Hepatocyte (in vitro differentiated cells): ENCODE results near the gene CORO2A. TPM values are rescaled to one million over a fixed set of nuclear protein-coding genes. Genes with fewer than 3 reads are reported as not detected.
A peak's percentile ranks its signal among the peaks of the same experiment; 100 is the strongest.

Experiments
- DNase-seq: peaks from one replicate; pipeline ENCODE4 v3.0.0-alpha.2; 2016; ENCODE audit warnings: low spot score
- H2AFZ ChIP-seq: fragments of 200-600 bp; sonication (generic); 2 replicates; pipeline ENCODE4 v1.6.0; 2016; ENCODE audit warnings: antibody characterized with exemption, mild to moderate bottlenecking
- H3K27ac ChIP-seq: fragments of 200-600 bp; sonication (generic); 2 replicates; pipeline ENCODE4 v1.5.1; 2016; ENCODE audit warnings: mild to moderate bottlenecking
- H3K27me3 ChIP-seq: fragments of 200-600 bp; sonication (generic); 2 replicates; pipeline ENCODE4 v1.6.1; 2016
- H3K36me3 ChIP-seq: fragments of 200-600 bp; sonication (generic); replicated peaks from 2 replicates; pipeline ENCODE4 v1.5.1; 2016; ENCODE audit warnings: low read depth; ENCODE audit not compliant: insufficient read depth
- H3K4me1 ChIP-seq: fragments of 200-600 bp; sonication (generic); 2 replicates; pipeline ENCODE4 v1.5.1; 2016; ENCODE audit warnings: mild to moderate bottlenecking, moderate library complexity; ENCODE audit not compliant: insufficient read depth
- H3K4me2 ChIP-seq: fragments of 200-600 bp; sonication (generic); 2 replicates; pipeline ENCODE4 v1.6.0; 2016
- H3K4me3 ChIP-seq: fragments of 200-600 bp; sonication (generic); 2 replicates; pipeline ENCODE4 v1.5.1; 2016; ENCODE audit warnings: mild to moderate bottlenecking
- H3K79me2 ChIP-seq: fragments of 200-600 bp; sonication (generic); 2 replicates; pipeline ENCODE4 v1.6.0; 2017; ENCODE audit warnings: mild to moderate bottlenecking
- H3K9me2 ChIP-seq: fragments of 200-600 bp; sonication (generic); replicated peaks from 2 replicates; pipeline ENCODE4 v1.6.0; 2017; ENCODE audit warnings: mild to moderate bottlenecking; ENCODE audit not compliant: insufficient read depth
- H3K9me3 ChIP-seq: fragments of 200-600 bp; sonication (generic); 2 replicates; pipeline ENCODE4 v1.5.1; 2016; ENCODE audit warnings: low read depth, mild to moderate bottlenecking
- H4K20me1 ChIP-seq: fragments of 200-600 bp; sonication (generic); 2 replicates; pipeline ENCODE4 v1.6.0; 2016; ENCODE audit warnings: mild to moderate bottlenecking; ENCODE audit not compliant: insufficient read depth, poor library complexity, severe bottlenecking
- EZH2 ChIP-seq: fragments of 200-600 bp; sonication (generic); IDR thresholded peaks from 2 replicates; pipeline ENCODE4 v1.6.1; 2016; ENCODE audit warnings: antibody characterized with exemption, mild to moderate bottlenecking, borderline replicate concordance
- EZH2phosphoT487 ChIP-seq: fragments of 200-600 bp; sonication (generic); IDR thresholded peaks from one replicate; pipeline ENCODE4 v1.6.1; 2018; ENCODE audit warnings: antibody characterized with exemption, mild to moderate bottlenecking, low read depth, moderate library complexity; ENCODE audit not compliant: unreplicated experiment, severe bottlenecking
- WGBS: methylation state at CpG from one replicate; pipeline ENCODE4 v1.1.6; 2016; ENCODE audit warnings: low lambda C conversion rate; ENCODE audit errors: missing lambda C conversion rate; 5-methylcytosine and 5-hydroxymethylcytosine counted together
- polyA plus RNA-seq: library from polyadenylated mRNA; unstranded; fragments of >200 nt; fragmentation: Nextera tagmentation; extraction: Ambion mirVana; gene quantifications from 2 replicates; pipeline ENCODE4 v1.2.1, GENCODE V29; 2016
- total RNA-seq: library from RNA; depleted of rRNA; stranded (reverse); fragments of >200 nt; gene quantifications from 2 replicates; pipeline ENCODE4 v1.2.3, GENCODE V29; 2014
- TF ChIP-seq, protein P1 (sequence below): fragments of 200-600 bp; sonication (generic); IDR thresholded peaks from 2 replicates; pipeline ENCODE4 v1.5.1; 2016; ENCODE audit warnings: antibody characterized with exemption, mild to moderate bottlenecking; ENCODE audit not compliant: poor library complexity

The CORO2A gene
- total and polyA plus RNA-seq, 2 experiments from 2014 or later: 12.8 to 24.6 TPM

DNA sequence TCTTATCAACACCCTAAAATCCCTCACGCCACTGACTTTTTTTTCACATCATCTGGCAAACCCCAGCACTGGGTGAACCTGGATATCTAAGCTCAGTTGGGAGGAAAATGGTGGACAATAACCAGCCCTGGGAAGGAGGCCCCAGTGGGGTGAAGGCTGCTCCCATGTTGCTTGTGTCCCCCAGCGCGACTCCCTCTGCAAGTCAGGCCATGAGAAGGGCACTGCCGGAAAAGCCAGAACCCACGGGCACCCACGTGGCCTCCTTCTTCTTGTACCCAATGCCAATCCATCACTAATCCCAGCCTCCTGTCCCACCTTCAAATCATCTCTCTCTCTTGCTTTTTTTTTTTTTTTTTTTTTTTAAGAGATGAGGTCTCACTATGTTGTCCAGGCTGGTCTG is 11.4 kb downstream of the CORO2A start:
- TF ChIP-seq, protein P1, sequence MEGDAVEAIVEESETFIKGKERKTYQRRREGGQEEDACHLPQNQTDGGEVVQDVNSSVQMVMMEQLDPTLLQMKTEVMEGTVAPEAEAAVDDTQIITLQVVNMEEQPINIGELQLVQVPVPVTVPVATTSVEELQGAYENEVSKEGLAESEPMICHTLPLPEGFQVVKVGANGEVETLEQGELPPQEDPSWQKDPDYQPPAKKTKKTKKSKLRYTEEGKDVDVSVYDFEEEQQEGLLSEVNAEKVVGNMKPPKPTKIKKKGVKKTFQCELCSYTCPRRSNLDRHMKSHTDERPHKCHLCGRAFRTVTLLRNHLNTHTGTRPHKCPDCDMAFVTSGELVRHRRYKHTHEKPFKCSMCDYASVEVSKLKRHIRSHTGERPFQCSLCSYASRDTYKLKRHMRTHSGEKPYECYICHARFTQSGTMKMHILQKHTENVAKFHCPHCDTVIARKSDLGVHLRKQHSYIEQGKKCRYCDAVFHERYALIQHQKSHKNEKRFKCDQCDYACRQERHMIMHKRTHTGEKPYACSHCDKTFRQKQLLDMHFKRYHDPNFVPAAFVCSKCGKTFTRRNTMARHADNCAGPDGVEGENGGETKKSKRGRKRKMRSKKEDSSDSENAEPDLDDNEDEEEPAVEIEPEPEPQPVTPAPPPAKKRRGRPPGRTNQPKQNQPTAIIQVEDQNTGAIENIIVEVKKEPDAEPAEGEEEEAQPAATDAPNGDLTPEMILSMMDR: no peak
- TF ChIP-seq EZH2 (no peak), EZH2phosphoT487 (no peak)
- H3K27ac ChIP-seq: no peak overlapping the region
- no peaks in the 10 kb centered on the region for H3K36me3 ChIP-seq
- no peak for DNase-seq
- no peaks in the 10 kb centered on the region for H3K9me2 ChIP-seq
- H3K4me2 ChIP-seq: no peak overlapping the region
- no peaks in the 10 kb centered on the region for H3K9me3 ChIP-seq
- 97% methylated on average over 6 of the region's 6 CpGs for WGBS
- H4K20me1 ChIP-seq: no peaks in the 10 kb centered on the region
- H3K79me2 ChIP-seq: peaks cover 55% of the 10 kb centered on the region
- H2AFZ ChIP-seq: no peak overlapping the region
- no peaks in the 10 kb centered on the region for H3K27me3 ChIP-seq
- H3K4me3 ChIP-seq: no peak overlapping the region
- no peaks in the 10 kb centered on the region for H3K4me1 ChIP-seq

DNA sequence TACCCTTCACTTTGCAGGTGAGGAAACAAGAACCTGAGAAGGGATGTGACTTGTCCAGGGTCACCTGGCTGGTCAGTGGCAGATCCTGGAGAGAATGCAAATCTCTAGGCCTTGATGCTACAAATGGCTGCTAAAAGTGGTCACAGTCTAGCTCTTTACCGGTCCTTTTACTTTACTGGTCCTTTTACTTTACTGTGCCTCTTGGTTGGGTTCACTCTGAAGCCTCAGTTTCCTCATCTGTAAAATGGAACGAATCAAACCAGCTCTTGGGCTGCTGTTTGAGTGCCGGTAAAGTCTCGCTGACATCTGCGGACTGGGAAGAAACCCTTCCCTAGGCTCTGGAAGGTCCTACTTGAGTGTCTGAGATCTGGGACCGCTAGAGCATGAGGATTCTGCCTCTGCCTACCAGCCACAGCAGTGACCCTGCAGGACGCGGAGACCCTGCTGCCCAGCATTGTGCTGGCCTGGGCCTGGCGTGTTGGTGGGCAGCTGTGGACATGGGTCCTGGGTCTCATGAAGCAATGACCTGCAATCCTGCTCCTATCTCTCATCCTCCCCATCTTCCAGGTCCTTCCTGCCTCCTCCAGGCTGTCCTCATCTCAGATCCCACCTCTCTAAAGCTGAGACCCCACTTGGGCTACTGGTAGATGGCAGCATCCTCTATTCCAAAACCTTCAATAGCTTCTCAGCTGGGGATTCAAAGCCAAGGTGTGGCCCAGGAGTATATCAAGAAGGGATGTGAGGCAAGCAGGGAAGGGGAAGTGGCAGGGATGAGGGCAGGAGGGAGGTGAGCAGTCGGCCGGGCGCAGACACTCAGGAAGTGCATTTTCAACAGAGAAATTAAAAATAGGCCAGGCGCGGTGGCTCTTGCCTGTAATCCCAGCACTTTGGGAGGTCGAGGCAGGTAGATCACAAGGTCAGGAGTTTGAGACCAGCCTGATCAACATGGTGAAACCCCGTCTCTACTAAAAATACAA is 13.3 kb downstream of the CORO2A start:
- H3K4me1 ChIP-seq: peaks cover 5% of the 10 kb centered on the region
- TF ChIP-seq EZH2phosphoT487 (no peak), EZH2 (no peak)
- TF ChIP-seq, protein P1: no peak
- peaks cover 53% of the 10 kb centered on the region for H3K79me2 ChIP-seq
- DNase-seq: no peak
- H3K4me3 ChIP-seq: no peak overlapping the region
- H3K27ac ChIP-seq: no peak overlapping the region
- no peak overlapping the region for H3K4me2 ChIP-seq
- H4K20me1 ChIP-seq: no peaks in the 10 kb centered on the region
- H2AFZ ChIP-seq: no peak overlapping the region
- 94% methylated on average over 16 of the region's 16 CpGs for WGBS
- H3K36me3 ChIP-seq: no peaks in the 10 kb centered on the region
- no peaks in the 10 kb centered on the region for H3K27me3 ChIP-seq
- H3K9me3 ChIP-seq: no peaks in the 10 kb centered on the region
- H3K9me2 ChIP-seq: no peaks in the 10 kb centered on the region

DNA sequence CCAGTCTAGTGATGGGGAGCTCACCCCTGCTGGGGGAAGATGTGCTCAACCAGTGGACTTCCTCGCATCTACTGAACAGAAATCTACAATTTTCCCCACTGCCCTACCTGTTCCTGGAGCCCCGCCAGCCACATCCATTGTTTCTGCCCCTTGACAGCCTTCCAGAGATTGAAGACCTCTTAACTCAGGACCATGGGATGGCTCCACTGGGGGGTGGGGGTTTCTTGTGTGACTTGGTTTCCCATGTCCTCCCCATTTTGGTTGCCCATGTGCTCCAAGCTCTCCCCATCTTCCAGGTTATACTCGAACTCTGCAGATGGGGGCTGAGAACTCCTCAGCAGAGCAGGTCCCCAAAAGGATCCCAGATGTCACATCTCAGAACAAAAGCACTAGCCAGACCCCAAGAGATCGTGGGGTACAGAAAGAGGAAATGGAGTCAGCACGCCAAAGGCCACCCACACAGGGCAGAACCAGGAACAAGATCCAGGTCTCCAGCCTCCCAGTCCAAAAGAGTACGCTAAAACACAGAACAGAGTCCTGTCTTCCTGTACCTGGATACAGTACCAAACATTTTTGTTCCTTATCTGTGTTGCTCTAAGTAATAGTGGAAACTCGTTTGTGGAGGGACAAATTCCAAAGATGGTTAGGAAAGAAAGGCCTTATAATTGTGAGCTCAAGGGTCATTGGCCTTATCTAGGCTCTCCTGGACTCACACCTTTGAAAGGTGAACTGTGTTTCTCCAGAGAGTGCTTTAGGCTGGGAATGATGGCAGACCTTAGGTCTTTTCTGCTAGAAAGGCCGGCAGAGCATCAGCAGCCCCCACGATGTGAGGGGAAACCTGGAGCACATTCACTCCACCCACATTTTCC is 15.8 kb downstream of the CORO2A start:
- TF ChIP-seq EZH2phosphoT487 (no peak), EZH2 (no peak)
- TF ChIP-seq, protein P1: no peak
- Histone ChIP-seq H3K27me3 (no peaks in the 10 kb centered on the region), H3K79me2 (peaks cover 57% of the 10 kb centered on the region), H3K4me3 (no peak overlapping the region), H3K27ac (peak overlapping the region; percentile 69), H3K9me2 (no peaks in the 10 kb centered on the region), H3K9me3 (no peaks in the 10 kb centered on the region), H3K36me3 (no peaks in the 10 kb centered on the region), H2AFZ (no peak overlapping the region), H3K4me2 (peak overlapping the region; percentile 54), H4K20me1 (no peaks in the 10 kb centered on the region), H3K4me1 (peaks cover 8% of the 10 kb centered on the region)
- WGBS: 72% methylated on average over 9 of the region's 9 CpGs
- DNase-seq: peak; percentile 38
